K562 (cell line): Measurements from ENCODE around the gene UBALD2.

Experiments
- CHD1 ChIP-seq: fragments of 200-600 bp; sonication (generic); IDR thresholded peaks from one replicate; pipeline ENCODE4 v1.6.1; 2012; ENCODE audit warnings: mild to moderate bottlenecking, moderate library complexity, low read length, inconsistent platforms
- CTCF ChIP-seq, 3 experiments: IDR thresholded peaks in 2 of 3; conservative IDR thresholded peaks in 1 of 3; 2 replicates each; pipeline ENCODE4 v1.5.1; 2011 to 2012; ENCODE audit warnings: low read length in 3 of 3, mild to moderate bottlenecking in 3 of 3, control low read depth in 2 of 3, improper control_type of control experiment in 1 of 3, inconsistent platforms in 1 of 3, low read depth in 1 of 3, mixed read lengths in 1 of 3, moderate library complexity in 1 of 3; ENCODE audit not compliant: insufficient read depth in 2 of 3
- EZH2 ChIP-seq: IDR thresholded peaks from 2 replicates; pipeline ENCODE4 v1.6.1; 2012; ENCODE audit warnings: low read depth, mild to moderate bottlenecking, inconsistent platforms, low read length, borderline replicate concordance
- SNRNP70 ChIP-seq: fragments of 200-400 bp; formaldehyde crosslinking; optimal IDR thresholded peaks from 2 replicates; pipeline ENCODE3; 2017; ENCODE audit warnings: low read depth, low read length
- USF2 ChIP-seq: sonication (generic); formaldehyde crosslinking; IDR thresholded peaks from 2 replicates; pipeline ENCODE4 v1.5.0; 2020; ENCODE audit warnings: missing genetic modification reagents

GRCh38 chr17:76273445-76274111 is 8.4 kb downstream of the UBALD2 start:
- no peak for TF ChIP-seq SNRNP70
- TF ChIP-seq EZH2 = no peak
- no peak for TF ChIP-seq USF2
- TF ChIP-seq CTCF (IDR thresholded peaks at IDR 0.05 in 2 of 3, conservative IDR thresholded peaks at IDR 0.05 in 1 of 3; ENCODE audit: insufficient read depth in 2 of 3, low read depth in 1 of 3, low read length in 3 of 3) = no peak
- TF ChIP-seq CHD1 = no peak
